VCaP (cell line): ENCODE data around the gene IL12RB1.

ENCODE experiments used
- H3K27ac ChIP-seq: fragments of 450-650 bp; 2 replicates; pipeline ENCODE4 v1.5.1; 2017
- TF ChIP-seq, protein P1 (sequence below): fragments of 450-650 bp; conservative IDR thresholded peaks from 2 replicates; pipeline ENCODE4 v1.5.1; 2017; ENCODE audit warnings: mild to moderate bottlenecking, moderate library complexity

IL12RB1 gene

DNA sequence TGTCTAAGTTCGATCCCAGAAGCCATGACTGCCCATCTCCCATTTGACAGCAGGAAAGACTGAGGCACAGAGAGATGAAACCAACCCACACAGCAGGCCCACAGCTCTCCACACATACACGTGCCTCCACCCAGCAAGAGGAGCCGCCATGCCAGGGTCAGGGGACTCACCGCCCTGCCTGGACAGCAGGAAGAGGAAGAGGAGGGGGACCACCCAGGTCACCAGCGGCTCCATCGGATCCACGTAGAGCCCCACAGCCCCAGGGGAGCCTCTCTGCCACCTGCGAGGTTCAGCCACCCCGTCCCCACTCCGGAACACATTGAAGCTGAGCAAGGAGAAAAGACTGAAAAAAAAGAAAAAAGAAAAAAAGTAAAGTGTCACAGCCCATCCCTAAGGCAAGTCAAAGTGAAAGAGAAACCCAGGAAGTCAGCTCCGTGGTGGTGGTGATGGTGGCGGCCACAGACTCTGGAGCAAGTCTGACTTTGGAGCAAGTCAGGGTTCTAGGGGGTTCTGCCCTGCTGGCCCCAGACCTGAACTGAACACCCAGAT lies at the start of gene IL12RB1:
IL12RB1 (minus strand) TSS at position 345 of the 549 bp plus-strand sequence; CDS start at position 234, 111 bp downstream.
- TF ChIP-seq, protein P1, sequence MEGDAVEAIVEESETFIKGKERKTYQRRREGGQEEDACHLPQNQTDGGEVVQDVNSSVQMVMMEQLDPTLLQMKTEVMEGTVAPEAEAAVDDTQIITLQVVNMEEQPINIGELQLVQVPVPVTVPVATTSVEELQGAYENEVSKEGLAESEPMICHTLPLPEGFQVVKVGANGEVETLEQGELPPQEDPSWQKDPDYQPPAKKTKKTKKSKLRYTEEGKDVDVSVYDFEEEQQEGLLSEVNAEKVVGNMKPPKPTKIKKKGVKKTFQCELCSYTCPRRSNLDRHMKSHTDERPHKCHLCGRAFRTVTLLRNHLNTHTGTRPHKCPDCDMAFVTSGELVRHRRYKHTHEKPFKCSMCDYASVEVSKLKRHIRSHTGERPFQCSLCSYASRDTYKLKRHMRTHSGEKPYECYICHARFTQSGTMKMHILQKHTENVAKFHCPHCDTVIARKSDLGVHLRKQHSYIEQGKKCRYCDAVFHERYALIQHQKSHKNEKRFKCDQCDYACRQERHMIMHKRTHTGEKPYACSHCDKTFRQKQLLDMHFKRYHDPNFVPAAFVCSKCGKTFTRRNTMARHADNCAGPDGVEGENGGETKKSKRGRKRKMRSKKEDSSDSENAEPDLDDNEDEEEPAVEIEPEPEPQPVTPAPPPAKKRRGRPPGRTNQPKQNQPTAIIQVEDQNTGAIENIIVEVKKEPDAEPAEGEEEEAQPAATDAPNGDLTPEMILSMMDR = no peak
- H3K27ac ChIP-seq = no peak within 1 kb of the TSS

DNA sequence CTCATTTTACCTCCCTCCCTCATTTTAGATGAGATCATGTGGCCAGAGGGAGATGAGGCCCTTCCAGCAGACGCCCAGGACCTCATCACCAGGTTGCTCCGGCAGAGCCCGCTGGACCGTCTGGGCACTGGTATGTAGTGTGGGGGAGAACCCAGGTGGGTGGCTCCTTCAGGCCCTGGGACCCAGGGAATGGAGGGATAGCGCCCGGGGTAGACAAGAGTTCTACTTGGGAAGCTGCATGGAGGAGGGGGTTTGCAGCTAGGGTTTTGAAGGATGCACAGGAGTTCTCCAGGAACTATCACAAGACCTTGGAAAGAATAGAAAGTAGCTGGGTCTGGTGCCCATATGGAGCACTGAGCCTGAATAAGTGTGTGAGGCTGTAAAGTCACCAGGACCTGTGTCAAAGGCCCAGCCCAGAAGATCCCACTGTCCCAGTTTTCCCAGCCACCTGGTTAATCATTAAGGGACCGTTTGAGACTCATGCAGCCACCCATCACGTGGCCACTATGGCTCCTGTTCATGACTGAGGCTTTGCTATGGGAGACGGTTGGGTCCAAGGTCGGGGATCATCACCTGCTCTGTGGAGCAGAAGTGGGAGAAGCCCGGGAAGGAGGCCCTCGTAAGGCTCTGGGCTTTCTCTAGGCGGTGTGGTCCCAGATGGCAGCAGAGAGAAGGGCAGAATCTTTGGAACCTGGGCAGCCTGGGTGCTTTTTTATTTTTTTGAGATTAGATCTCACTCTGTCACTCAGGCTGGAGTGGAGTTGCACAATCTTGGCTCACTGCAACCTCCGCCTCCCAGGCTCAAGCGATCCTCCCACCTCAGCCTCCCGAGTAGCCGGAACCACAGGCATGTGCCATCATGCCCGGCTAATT lies 49.2 kb upstream of the IL12RB1 start:
- TF ChIP-seq, protein P1 = no peak

GRCh38 chr19:18131841-18132596 lies 45.3 kb upstream of the IL12RB1 start:
- no peak overlapping the region for H3K27ac ChIP-seq
- TF ChIP-seq, protein P1 = no peak

More for the DNA sequence above, 49.2 kb upstream of the IL12RB1 start:
- no peak overlapping the region for H3K27ac ChIP-seq

DNA sequence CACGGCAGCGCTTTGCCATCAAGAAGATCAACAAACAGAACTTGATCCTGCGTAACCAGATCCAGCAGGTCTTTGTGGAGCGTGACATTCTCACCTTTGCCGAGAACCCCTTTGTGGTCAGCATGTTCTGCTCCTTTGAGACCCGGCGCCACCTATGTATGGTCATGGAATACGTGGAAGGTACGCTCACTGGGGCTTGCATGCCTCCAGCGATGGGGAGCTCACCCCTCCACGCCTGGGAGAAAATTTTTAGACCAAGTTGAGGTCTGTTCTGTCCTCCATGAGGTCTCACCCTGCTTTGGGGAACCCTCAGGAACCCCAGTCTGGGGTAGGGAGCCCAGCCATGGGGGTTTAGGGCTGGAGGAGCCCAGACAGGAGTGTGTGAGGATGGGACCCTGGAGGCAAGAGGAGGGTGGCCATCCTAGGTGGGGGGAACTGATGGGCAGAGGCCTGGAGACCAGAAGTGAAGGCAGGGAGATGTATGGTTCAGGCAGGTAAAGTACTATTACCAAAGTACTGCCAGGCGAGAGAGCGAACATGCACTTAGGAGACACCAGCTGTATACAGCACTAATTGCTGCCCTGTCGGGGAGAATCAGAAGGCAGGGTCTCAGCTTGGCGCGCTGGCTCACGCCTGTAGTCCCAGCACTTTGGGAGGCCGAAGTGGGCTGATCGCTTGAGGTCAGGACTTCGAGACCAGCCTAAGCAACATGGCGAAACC lies 43.9 kb upstream of the IL12RB1 start:
- TF ChIP-seq, protein P1 = no peak

DNA sequence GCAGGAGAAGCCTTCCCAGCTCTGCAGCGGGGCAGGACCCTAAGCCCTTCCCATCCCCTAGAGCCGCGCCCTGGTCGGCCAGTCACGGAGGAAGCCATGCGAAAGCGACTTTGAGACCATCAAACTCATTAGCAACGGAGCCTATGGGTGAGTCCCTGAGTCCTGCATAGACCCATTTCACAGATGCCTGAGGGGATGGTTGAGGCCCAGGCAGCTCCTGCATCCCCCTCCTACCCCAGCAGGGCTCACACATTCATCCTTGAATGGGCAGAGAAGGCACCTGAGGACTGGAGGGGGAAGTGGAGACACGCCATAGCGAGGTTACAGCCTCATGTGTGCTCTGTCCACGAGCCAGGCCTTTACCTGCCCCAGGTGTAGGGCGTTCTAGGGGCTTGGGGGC lies 42.1 kb upstream of the IL12RB1 start:
- H3K27ac ChIP-seq = no peak overlapping the region
- TF ChIP-seq, protein P1 = no peak

More for the DNA sequence above, 43.9 kb upstream of the IL12RB1 start:
- H3K27ac ChIP-seq = no peak overlapping the region

GRCh38 chr19:18128044-18128443 lies 41.3 kb upstream of the IL12RB1 start:
- no peak overlapping the region for H3K27ac ChIP-seq
- TF ChIP-seq, protein P1 = no peak
